Measurements from ENCODE around the gene MAG.
A peak's percentile ranks its signal among the peaks of the same experiment; 100 is the strongest.

The MAG gene

DNA sequence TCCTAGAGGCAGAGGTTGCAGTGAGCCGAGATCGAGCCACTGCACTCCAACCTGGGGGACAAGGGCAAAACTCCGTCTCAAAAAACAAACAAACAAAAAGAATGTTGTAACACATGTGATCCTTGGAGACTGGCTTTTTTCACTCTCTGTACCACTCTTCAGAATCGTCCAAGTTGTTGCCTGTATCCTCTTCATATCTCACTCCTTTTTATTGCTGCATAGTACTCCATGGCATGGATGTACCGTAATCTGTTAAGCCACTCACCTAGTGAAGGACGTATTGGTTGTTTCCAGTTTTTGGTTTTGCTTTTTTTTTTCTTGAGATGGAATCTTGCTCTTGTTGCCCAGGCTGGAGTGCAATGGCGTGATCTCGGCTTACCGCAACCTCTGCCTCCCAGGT, 30.1 kb downstream of the MAG start:
- H2AFZ ChIP-seq (ENCODE audit: insufficient read depth, low read length, poor library complexity), result no peak overlapping the region
- no peak overlapping the region for H2BK12ac ChIP-seq (ENCODE audit: low read length)
- H3K4me1 ChIP-seq (ENCODE audit: control insufficient read depth in 1 of 2, insufficient read depth in 2 of 2, low read length in 2 of 2), result peaks cover 0 to 5% of the 10 kb centered on the region in 2 experiments
- no peak overlapping the region for H2BK120ac ChIP-seq (ENCODE audit: insufficient read depth, low read length, poor library complexity)
- H2AK5ac ChIP-seq (ENCODE audit: low read length), result no peak overlapping the region
- no peak overlapping the region for H3K9ac ChIP-seq (ENCODE audit: low read length)
- H4K12ac ChIP-seq (ENCODE audit: low read depth, low read length), result no peak overlapping the region
- no peak overlapping the region for H3K4me2 ChIP-seq (ENCODE audit: low read length)
- no peak overlapping the region for H4K91ac ChIP-seq (ENCODE audit: low read depth, low read length)
- H3K14ac ChIP-seq (ENCODE audit: low read length), result no peak overlapping the region
- no peak overlapping the region for H3K4me3 ChIP-seq (ENCODE audit: low read depth, low read length)
- no peaks in the 10 kb centered on the region for H3K79me2 ChIP-seq (ENCODE audit: control insufficient read depth, insufficient read depth, low read length, poor library complexity)
- no CpG with 5 or more reads among the region's 9 CpGs for WGBS (ENCODE audit: extremely low coverage, insufficient coverage, insufficient read length)
- no peak overlapping the region for H3K23ac ChIP-seq (ENCODE audit: low read length)
- H3K18ac ChIP-seq (ENCODE audit: low read length), result no peak overlapping the region
- H3K36me3 ChIP-seq (ENCODE audit: control insufficient read depth in 1 of 2, insufficient read depth in 2 of 2, low read length in 2 of 2), result no peaks in the 10 kb centered on the region
- DNase-seq, result no peak
- no peaks in the 10 kb centered on the region for H3K79me1 ChIP-seq (ENCODE audit: low read length)
- no peak overlapping the region for H3K27ac ChIP-seq (ENCODE audit: low read depth, low read length)
- no peaks in the 10 kb centered on the region for H3K9me3 ChIP-seq (ENCODE audit: insufficient read depth, low read depth, low read length)
- no peak overlapping the region for H4K8ac ChIP-seq (ENCODE audit: low read depth, low read length)
- no peak overlapping the region for H2BK5ac ChIP-seq (ENCODE audit: low read depth, low read length, poor library complexity)
- no peak overlapping the region for H3K4ac ChIP-seq (ENCODE audit: low read depth, low read length)
- H3K27me3 ChIP-seq (ENCODE audit: insufficient read depth, low read length), result no peaks in the 10 kb centered on the region

DNA sequence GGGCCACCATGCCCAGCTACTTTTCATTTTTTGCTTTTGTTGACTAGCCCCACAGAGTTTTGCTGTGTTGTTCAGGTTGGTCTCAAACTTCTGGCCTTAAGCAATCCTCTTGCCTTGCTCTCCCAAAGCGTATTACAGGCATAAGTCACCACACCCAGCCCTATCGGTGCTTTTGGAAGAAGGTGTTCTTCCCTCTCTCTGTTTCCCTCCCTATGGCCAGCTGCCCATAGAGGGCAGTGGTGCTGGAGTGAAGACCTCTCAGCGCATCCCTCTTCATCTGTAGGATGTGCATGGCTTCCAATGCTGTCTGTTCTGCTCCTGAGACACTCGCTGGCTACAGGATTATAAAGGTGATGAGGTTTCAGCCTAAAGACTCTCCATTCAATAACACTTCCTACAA, 35.7 kb downstream of the MAG start:
- no peak overlapping the region for H3K4me2 ChIP-seq (ENCODE audit: low read length)
- H3K36me3 ChIP-seq (ENCODE audit: control insufficient read depth in 1 of 2, insufficient read depth in 2 of 2, low read length in 2 of 2), result no peaks in the 10 kb centered on the region
- no peak overlapping the region for H2AK5ac ChIP-seq (ENCODE audit: low read length)
- no peak overlapping the region for H3K27ac ChIP-seq (ENCODE audit: low read depth, low read length)
- no CpG with 5 or more reads among the region's 4 CpGs for WGBS (ENCODE audit: extremely low coverage, insufficient coverage, insufficient read length)
- H3K79me1 ChIP-seq (ENCODE audit: low read length), result no peaks in the 10 kb centered on the region
- H3K9ac ChIP-seq (ENCODE audit: low read length), result no peak overlapping the region
- no peak overlapping the region for H3K18ac ChIP-seq (ENCODE audit: low read length)
- H3K4me1 ChIP-seq (ENCODE audit: control insufficient read depth in 1 of 2, insufficient read depth in 2 of 2, low read length in 2 of 2), result no peaks in the 10 kb centered on the region
- H3K4me3 ChIP-seq (ENCODE audit: low read depth, low read length), result no peak overlapping the region
- H2BK120ac ChIP-seq (ENCODE audit: insufficient read depth, low read length, poor library complexity), result no peak overlapping the region
- H3K23ac ChIP-seq (ENCODE audit: low read length), result no peak overlapping the region
- H2AFZ ChIP-seq (ENCODE audit: insufficient read depth, low read length, poor library complexity), result no peak overlapping the region
- no peak overlapping the region for H3K4ac ChIP-seq (ENCODE audit: low read depth, low read length)
- no peak overlapping the region for H3K14ac ChIP-seq (ENCODE audit: low read length)
- DNase-seq, result peak in 1 of 2 donors; percentile 53
- no peaks in the 10 kb centered on the region for H3K9me3 ChIP-seq (ENCODE audit: insufficient read depth, low read depth, low read length)
- H3K79me2 ChIP-seq (ENCODE audit: control insufficient read depth, insufficient read depth, low read length, poor library complexity), result no peaks in the 10 kb centered on the region
- H4K8ac ChIP-seq (ENCODE audit: low read depth, low read length), result no peak overlapping the region
- no peak overlapping the region for H2BK5ac ChIP-seq (ENCODE audit: low read depth, low read length, poor library complexity)
- H4K91ac ChIP-seq (ENCODE audit: low read depth, low read length), result no peak overlapping the region
- H4K12ac ChIP-seq (ENCODE audit: low read depth, low read length), result no peak overlapping the region
- H2BK12ac ChIP-seq (ENCODE audit: low read length), result no peak overlapping the region
- H3K27me3 ChIP-seq (ENCODE audit: insufficient read depth, low read length), result no peaks in the 10 kb centered on the region

DNA sequence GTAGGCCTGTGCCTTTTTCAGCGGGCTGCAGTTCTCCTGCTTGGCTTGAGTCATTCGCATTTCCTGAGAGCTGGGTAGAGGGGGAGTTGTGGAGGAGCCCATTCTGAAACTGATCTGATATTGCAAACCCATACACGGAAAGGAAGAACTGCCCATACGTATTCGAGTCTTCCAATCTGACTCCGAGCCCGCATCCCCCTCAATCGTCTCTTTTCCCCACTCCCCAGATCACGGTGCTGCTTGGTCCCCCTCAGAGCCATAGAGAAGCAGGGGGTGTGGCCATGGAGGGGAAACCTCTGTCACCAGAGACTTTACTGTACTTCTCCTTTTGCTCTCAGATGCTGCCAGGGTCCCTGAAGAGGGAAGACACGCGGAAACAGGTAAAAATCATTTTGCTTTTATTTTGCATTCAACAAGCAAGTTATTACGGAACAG, 36.9 kb downstream of the MAG start, which contains the start of gene CD22:
TSS of gene CD22 (plus strand) at position 337 of the 435 bp plus-strand sequence. CDS start 2,854 bp downstream, outside the sequence.
- Histone ChIP-seq H3K23ac (ENCODE audit: low read length) (no peak within 1 kb of the TSS), H2BK120ac (ENCODE audit: insufficient read depth, low read length, poor library complexity) (no peak within 1 kb of the TSS), H3K79me2 (ENCODE audit: control insufficient read depth, insufficient read depth, low read length, poor library complexity) (no peaks in the 10 kb centered on the region), H3K9ac (ENCODE audit: low read length) (no peak within 1 kb of the TSS), H2BK5ac (ENCODE audit: low read depth, low read length, poor library complexity) (no peak within 1 kb of the TSS), H3K79me1 (ENCODE audit: low read length) (no peaks in the 10 kb centered on the region), H3K18ac (ENCODE audit: low read length) (no peak within 1 kb of the TSS), H2AFZ (ENCODE audit: insufficient read depth, low read length, poor library complexity) (no peak within 1 kb of the TSS), H3K4me3 (ENCODE audit: low read depth, low read length) (no peak within 1 kb of the TSS), H3K36me3 (ENCODE audit: control insufficient read depth in 1 of 2, insufficient read depth in 2 of 2, low read length in 2 of 2) (no peaks in the 10 kb centered on the region), H3K27me3 (ENCODE audit: insufficient read depth, low read length) (no peaks in the 10 kb centered on the region), H4K8ac (ENCODE audit: low read depth, low read length) (no peak within 1 kb of the TSS), H3K4ac (ENCODE audit: low read depth, low read length) (no peak within 1 kb of the TSS), H3K4me1 (ENCODE audit: control insufficient read depth in 1 of 2, insufficient read depth in 2 of 2, low read length in 2 of 2) (no peaks in the 10 kb centered on the region), H3K27ac (ENCODE audit: low read depth, low read length) (no peak within 1 kb of the TSS), H4K12ac (ENCODE audit: low read depth, low read length) (no peak within 1 kb of the TSS), H3K9me3 (ENCODE audit: insufficient read depth, low read depth, low read length) (no peaks in the 10 kb centered on the region), H3K4me2 (ENCODE audit: low read length) (no peak within 1 kb of the TSS), H2AK5ac (ENCODE audit: low read length) (no peak within 1 kb of the TSS), H3K14ac (ENCODE audit: low read length) (no peak within 1 kb of the TSS), H2BK12ac (ENCODE audit: low read length) (no peak within 1 kb of the TSS), H4K91ac (ENCODE audit: low read depth, low read length) (no peak within 1 kb of the TSS)
- no CpG with 5 or more reads among the region's 12 CpGs for WGBS (ENCODE audit: extremely low coverage, insufficient coverage, insufficient read length)
- no peak for DNase-seq

DNA sequence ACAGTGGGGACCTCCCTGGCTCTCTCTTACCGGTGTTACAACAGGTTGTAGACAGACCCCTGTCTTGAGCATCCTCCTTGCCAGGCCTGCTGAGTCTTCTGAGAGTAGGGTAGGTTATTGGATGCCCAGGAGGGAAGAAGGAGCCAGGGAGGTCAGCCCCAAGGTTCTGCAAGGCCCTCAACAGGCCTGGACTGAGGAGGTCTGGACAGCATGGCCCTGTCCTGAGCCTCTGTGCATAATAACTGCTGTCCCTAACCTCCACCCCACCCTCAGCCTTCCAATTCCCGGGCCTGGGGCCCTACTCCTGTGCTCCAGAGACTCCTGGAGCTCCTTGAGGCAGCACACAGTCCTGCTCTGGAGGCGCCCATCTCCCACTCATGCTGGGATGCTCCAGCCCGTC, 37.4 kb downstream of the MAG start:
- Histone ChIP-seq H2BK5ac (ENCODE audit: low read depth, low read length, poor library complexity) (no peak overlapping the region), H3K14ac (ENCODE audit: low read length) (no peak overlapping the region), H3K27me3 (ENCODE audit: insufficient read depth, low read length) (no peaks in the 10 kb centered on the region), H3K4me1 (ENCODE audit: control insufficient read depth in 1 of 2, insufficient read depth in 2 of 2, low read length in 2 of 2) (no peaks in the 10 kb centered on the region), H2AFZ (ENCODE audit: insufficient read depth, low read length, poor library complexity) (no peak overlapping the region), H3K4me2 (ENCODE audit: low read length) (no peak overlapping the region), H2AK5ac (ENCODE audit: low read length) (no peak overlapping the region), H4K91ac (ENCODE audit: low read depth, low read length) (no peak overlapping the region), H3K79me1 (ENCODE audit: low read length) (no peaks in the 10 kb centered on the region), H3K4me3 (ENCODE audit: low read depth, low read length) (no peak overlapping the region), H2BK12ac (ENCODE audit: low read length) (no peak overlapping the region), H3K79me2 (ENCODE audit: control insufficient read depth, insufficient read depth, low read length, poor library complexity) (no peaks in the 10 kb centered on the region), H3K4ac (ENCODE audit: low read depth, low read length) (no peak overlapping the region), H4K8ac (ENCODE audit: low read depth, low read length) (no peak overlapping the region), H4K12ac (ENCODE audit: low read depth, low read length) (no peak overlapping the region), H3K27ac (ENCODE audit: low read depth, low read length) (no peak overlapping the region), H3K36me3 (ENCODE audit: control insufficient read depth in 1 of 2, insufficient read depth in 2 of 2, low read length in 2 of 2) (no peaks in the 10 kb centered on the region), H2BK120ac (ENCODE audit: insufficient read depth, low read length, poor library complexity) (no peak overlapping the region), H3K9me3 (ENCODE audit: insufficient read depth, low read depth, low read length) (no peaks in the 10 kb centered on the region), H3K23ac (ENCODE audit: low read length) (no peak overlapping the region), H3K18ac (ENCODE audit: low read length) (no peak overlapping the region), H3K9ac (ENCODE audit: low read length) (no peak overlapping the region)
- WGBS (ENCODE audit: extremely low coverage, insufficient coverage, insufficient read length), result no CpG with 5 or more reads among the region's 4 CpGs
- DNase-seq, result no peak
